Renal cortex interstitium (tissue), 11 donors: ENCODE results near the gene KLHL29. TPM values are rescaled to one million over a fixed set of nuclear protein-coding genes. Genes with fewer than 3 reads are reported as not detected.

Source experiments
- DNase-seq, 11 donors: peaks; one replicate each; pipeline ENCODE4 v3.0.0-alpha.2; 2013; ENCODE audit warnings: low read depth in 9 of 11, low spot score in 4 of 11; ENCODE audit errors: extremely low read depth in 1 of 11
- polyA plus RNA-seq, 3 donors: library from polyadenylated mRNA; unstranded; fragments of 120-200 nt; gene quantifications; one replicate each; pipeline ENCODE4 v1.2.1, GENCODE V29; 2013; ENCODE audit not compliant: insufficient read length in 3 of 3

Gene KLHL29
- polyA plus RNA-seq, 3 donors: 11.8 to 14.6 (median 12.2) TPM

DNA sequence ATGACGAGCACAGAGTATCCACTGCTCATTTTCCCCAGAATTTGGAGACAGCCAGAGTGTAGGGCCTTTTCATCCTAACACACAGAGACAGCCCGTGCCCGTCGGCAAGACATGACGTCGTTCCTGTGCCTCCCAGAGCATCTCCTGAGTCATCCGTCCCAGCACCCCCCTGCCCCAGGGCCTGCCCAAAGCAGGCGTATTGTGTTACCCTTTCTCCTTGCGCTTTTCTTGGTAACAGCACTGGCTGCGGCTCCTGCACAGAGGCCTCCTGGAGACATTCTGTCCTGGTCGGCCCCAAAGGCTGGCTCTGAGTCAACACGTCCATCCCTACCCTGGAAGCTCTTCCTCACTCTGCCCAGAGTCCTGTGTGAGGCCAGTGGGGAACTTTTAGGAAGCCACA, 217.1 kb downstream of the KLHL29 start:
- DNase-seq: no peak

DNA sequence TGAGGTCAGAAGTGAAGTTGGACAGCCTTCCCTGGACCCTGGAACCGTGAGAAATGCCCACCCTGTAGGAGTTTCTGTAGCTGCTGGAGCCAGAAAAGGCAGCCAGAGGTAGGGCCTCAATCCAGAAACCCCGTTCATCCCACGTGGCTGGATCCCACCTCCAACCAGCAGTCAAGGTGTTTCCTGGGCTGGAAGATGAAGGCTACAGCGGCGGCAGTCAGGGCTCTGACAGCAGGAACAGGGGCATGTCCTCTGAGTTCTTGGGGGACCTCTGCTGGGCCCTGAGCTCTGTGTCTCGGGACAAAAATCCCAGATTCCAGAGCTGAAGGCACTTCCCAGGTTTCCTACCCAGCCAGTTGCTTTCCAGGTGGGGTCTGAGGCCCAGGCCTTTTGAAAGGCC, 218.2 kb downstream of the KLHL29 start:
- DNase-seq: no peak

DNA sequence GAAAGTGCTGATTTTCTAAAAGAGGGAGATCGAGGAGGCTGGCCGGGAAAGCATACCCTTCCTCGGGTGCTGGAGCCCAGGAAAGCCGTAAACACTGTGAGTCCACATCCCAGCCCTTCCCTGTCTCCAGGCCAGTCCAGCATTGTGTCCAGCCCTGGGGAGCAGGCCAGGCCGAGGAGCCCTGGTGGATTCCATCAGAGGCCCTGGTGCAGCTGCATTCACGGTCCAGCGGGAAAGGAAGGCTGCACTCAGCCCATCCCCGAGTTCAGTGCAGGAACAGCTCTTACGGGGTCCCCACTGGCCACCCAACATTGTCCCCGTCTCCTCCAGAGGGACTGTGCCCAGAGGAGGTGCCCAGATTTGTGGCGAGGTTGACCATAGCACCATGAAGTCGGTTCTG, 218.6 kb downstream of the KLHL29 start:
- DNase-seq: no peak

DNA sequence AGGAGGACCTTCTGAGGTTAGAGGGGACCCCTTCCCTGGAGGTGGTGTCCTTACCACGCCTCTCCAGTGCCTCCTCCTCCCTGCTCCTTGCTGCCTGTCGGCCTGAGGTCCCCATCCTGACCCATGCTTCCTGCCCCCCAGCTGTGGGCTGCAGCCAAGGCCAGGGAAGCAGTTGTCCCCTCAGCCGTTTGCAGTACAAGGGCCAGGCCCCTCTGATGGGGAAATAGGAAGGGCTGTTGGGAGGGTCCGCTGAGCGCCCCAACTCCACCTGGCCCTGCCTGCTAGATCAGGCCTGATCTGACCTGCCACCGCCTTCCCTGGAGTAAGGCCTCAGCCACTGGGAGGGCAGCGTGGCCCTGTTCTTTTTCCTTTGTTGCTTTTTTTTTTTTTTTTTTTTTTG, 219.8 kb downstream of the KLHL29 start:
- DNase-seq: no peak

DNA sequence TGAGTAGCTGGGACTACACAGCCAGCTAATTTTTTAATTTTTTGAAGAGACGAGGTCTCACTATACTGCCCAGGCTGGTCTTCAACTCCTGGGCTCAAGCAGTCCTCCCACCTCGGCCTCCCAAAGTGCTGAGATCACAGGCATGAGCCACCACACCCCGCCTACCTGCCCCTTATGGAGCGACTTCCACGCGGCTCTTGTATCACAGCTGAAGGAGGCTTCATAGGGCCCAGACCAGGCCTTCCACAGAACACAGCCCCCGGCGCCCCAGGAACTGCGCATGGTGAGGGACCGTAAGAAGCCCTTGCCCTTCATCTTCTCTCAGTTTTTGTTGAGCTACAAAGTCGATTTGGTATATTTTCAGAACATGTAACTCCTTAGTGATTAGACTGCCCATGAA, 220.3 kb downstream of the KLHL29 start:
- no peak for DNase-seq

DNA sequence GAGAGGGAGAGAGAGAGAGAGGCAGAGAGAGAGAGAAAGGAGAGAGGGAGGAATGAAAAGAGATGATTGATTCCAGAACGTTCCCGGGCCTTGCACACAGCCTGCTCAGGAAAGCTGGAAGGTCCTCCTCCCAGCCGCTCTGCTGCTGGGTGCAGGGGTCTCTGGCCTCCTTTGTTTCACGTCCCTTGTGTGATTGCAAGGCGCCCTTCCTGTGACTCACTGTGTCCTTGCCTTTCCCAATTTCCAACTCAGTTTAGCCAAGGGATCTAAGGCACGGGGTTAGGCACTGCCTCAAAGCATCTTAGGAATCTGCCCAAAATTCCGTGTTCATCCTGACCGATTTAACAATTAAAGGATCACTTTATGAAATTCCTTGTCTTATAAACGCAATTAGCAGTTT, 221.2 kb downstream of the KLHL29 start:
- DNase-seq: no peak

DNA sequence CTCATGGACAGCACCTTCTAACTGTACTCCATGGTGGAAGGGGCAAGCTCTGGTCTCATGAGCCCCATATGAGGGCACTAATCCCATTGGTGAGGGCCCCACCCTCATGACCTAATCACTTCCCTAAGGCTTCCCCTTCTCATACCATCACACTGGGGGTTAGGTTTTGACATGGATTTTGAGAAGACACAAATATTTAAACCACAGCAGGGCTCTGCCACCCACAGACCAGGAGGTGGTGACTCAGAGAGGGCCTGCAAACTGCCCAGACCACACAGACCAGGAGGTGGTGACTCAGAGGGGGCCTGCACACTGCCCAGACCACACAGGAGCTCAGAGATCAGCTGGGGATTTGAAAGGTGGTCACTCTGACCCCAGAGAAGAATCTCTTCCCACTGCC, 222.0 kb downstream of the KLHL29 start:
- no peak for DNase-seq

DNA sequence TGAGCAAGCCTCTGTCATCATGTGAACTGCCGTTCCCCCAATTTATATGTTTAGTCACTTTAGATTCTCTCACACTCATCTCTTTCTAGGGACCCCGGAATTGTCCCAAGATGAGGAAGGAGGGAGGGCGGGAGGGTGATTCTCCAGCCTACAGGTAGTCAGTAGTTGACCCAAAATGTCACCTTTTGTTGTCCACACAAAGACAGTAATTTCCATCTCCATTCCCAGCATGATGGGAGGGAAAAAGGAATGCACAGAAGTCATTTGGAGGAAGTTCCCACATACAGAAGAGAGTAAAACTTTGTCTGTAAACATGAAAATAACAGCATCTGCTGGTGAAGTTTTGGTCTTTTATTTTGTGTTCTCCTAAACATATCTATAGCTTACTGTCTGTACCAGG, 222.9 kb downstream of the KLHL29 start:
- no peak for DNase-seq

DNA sequence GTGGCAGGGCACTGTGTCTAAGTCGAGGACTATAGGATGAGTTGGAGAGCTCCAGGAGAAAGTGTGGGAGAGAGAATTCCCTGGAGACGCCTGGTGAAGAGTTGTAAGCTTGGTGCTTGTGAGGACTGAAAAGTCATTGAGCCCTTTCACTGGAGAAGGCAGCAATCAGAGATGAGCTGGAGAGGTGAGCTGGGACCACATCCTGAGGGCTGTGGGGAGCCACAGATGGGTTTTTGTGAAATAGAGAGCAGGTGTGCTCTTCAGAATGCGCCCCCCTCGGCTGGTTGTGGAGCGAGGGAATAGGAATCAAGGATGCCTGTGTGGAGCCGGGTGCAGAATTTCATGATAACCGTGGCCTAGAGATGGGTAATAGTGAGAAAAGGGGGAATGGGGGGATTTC, 224.3 kb downstream of the KLHL29 start:
- DNase-seq: no peak

DNA sequence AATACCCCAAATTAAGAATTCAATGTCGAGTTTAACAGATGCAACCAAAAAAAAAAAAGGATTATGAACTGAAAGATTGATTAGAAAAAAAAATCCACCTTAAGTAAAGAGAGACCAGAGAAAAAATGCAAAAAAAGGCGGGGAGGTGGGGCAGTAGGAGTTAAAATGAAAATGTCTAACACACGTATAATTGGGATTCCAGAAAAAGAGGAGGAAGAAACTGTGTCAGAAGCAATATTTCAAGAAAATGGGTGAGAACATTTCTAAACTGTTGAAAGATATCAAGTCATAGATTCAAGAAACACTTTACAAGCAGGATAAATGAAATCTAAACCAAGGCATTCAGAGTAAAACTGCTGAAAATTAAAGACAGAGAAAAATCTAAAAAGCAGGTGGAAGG, 226.9 kb downstream of the KLHL29 start:
- no peak for DNase-seq

DNA sequence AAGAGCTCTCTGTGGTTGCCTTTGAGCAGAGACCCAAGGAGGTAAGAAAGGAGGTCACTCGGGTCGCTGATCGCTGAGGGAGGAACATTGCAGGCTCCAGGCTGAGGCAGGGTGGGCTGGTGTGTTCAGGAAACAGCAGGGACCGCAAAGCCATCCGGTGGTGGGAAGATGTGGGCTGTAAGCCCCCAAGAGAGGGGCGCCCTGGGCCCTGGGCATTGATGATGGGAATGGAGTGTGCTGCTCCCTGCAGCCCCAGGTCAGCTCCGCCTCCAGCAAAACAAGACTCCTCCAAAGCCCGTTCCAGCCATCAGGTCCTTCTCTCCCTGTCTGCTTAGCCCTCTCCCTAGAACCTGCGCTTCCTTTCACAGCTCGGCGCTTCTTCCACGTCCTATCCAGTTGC, 229.7 kb downstream of the KLHL29 start:
- DNase-seq: no peak

DNA sequence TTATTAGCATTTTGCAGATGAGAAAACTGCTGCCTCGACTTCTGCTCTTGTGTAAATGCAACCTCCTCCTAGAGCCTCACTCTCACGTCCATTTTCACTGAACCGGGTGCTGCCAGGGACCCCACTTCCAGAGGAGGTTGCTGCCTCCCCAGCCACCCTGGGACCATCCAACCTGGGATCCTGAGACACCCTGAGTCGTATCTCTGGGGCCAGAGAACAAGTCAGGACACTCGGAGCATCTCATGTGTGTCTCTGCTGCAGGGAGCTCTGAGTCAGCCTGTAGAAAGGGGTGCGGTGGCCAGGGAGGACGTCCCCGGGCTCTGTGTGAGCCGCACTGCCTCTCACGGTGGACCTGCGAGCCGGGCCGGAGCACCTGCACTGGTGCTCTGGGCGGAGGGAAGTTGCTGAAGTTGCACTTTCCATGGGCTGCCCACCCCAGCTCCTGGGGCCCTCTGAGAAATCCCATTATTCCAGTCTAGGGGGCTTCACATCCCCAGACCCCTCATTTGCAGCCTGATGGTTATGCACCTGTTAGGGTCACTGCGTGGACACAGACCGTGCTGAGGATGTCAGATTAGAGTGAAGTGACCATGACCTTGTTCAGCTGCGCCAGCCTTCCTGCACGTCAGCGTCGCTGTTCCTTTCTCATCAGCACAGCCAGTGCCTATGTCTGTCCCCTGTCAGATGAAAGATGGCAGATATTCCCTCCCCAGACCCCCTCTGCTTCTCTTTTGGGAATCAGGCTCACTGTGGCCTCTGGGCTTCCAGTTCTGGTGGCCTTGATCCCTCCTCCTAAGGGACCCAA, 230.4 kb downstream of the KLHL29 start:
- DNase-seq: no peak

DNA sequence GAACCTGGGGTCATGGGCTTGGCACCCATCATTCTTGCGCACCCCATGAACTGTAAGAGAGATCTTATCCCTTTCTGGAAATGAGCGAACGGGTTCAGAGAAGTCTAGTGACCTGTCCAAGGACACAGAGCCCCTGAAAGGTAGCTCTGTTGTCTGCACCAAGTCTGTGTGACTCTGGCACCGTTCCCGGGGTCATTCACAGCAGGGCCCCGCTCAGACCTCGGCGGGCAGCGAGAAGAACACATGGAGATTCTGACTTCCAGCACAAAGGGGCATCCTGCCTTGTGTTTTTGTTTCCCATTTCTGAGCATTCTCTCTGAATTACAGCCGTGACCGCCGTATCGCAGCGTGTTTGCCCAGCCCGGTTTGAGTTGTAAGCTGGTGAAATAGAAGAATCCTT, 231.7 kb downstream of the KLHL29 start:
- DNase-seq: no peak

DNA sequence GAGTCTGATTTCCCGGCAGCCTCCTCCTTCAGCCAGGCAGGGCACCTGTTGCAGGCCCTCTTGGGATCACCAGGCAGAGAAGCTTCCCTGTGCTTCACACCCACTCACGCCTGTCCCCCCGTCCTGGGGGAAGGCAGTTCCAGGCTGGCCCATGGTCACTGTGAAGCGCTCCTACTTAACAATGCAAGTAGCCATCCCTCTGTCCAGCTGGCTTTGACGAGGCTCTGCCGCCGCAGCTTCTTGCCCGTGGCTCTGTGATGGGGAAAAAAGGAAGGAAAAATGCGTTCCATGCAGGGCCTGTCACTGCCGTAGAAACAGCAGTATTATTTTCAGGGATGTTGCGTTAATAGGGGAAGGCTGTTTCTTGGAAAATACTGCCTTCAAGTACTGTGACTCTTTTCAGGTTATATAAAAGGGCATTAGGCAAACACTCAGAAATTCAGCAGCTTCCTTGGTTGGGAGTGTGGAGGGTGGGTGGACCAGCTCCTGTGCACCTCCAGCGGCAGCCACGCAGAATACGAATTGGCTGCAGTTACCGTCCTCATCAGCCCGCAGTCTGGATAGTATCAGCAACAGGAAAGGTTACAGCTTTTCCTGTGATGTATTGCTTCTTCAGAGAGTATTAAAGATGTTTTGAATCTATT, 232.3 kb downstream of the KLHL29 start:
- DNase-seq: peak in 3 of 11 donors; percentile 43 to 60 (median 46)

DNA sequence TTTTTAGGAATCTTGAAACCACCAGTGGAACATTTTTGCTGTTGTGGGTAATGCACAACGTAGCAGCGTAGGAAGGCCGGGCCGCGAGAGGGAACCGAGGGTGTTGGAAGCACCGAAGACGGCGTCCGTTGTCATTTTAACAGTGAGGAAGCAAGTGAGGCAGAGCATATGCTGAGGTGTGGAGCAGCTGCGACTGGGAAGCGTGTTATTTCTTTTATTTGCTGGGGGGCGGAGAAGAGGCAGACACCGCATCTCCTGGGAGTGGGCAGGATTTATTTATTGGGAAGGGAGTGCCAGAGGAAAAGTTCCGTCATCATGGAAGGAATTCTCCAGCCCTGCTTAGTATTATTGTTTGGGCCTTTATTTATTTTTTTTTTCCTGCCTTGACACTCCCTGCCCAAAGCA, 232.8 kb downstream of the KLHL29 start:
- no peak for DNase-seq

DNA sequence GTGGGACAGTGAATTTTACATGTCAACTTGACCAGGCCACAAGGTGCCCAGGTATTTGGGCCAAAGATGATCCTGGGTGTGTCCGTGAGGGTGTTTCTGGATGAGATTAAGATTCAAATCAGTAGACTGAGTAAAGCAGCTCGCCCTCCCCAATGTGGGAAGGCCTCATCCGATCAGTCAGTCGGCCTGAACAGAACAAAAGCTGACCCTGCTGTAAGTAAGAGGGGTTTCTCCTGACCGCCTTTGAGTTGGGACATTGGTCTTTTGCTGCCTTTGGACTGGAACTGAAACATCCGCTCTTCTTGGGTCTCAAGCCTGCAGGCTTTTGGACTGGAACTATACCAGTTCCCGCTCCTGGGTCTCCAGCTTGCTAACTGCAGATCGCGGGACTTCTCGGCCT, 233.3 kb downstream of the KLHL29 start:
- no peak for DNase-seq

DNA sequence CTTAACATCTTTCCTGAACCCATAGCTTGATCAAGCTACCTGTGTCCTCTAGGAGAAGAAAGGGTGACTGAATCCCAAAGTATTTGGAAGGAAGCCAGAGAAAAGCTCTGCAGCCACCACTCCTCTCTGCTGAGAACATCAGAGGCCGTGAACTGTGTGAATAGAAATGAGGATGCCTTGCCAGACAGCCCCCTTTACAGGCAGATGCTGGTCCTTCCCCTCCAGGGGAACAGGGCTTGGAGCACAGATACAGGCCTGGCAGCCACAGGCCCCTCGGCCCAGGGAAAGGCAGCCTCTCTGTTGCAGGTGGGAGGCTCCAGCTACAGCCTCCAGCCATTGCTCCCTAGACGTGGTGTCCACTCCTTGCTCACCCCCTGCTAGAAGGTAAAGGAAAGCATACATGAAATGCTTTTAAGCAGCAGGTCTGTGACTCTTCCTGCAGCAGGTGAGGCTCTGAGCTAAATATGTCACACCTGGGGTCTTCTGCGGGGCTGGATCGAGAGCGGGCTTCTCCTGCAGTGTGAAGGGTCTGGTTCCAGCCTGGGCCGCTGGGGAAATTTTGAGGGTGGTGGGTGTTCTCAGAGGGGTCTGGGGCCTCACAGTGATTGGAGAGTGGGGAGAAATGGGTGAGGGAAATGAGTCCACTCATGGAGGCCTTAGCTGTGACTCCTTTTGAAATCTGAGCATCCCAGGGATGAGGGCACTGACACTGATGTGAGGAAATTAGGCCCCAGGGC, 234.0 kb downstream of the KLHL29 start:
- DNase-seq: no peak

DNA sequence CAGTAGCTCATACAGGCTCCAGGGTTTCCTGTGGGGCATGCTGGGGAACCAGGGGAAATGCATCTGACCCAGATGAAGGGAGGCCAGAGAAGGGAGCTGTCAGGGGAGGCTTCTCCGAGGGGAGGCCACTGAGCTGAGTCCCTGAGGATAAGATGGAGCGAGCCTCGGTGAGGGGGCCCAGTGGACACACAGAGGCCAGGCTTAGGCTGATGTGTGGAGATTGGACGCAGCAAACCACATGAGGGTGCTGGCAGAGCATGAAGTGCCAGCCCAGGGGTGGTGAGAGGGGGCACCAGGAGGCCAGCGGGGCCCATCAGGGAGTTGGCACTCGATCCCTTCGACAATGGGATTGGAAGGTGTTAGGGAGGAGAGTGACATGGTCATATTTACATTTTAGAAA, 235.0 kb downstream of the KLHL29 start:
- no peak for DNase-seq

DNA sequence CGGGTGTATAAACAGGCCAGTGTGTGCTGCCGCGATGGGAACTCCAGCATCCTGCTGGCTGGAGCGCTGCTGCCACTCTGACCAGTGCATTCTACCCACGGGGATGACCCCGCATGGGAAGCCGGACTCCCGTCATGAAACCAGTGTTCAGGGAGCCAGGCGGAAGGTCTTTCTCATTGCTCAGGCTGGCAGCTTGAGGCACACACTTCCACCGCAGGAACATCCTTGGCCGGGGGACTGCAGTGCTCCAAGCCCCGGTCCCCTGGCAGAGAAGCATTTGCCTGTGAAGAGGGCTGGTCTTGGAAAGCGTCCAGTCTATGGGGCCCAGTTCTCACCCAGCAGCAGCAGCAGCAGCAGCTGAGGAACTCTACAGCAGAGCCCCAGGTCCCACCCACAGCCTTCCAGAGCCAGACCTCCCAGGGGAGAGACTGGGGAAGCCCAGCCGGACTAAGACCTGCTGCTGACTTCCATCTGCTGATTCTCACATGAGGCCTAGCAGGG, 235.9 kb downstream of the KLHL29 start:
- DNase-seq: no peak

DNA sequence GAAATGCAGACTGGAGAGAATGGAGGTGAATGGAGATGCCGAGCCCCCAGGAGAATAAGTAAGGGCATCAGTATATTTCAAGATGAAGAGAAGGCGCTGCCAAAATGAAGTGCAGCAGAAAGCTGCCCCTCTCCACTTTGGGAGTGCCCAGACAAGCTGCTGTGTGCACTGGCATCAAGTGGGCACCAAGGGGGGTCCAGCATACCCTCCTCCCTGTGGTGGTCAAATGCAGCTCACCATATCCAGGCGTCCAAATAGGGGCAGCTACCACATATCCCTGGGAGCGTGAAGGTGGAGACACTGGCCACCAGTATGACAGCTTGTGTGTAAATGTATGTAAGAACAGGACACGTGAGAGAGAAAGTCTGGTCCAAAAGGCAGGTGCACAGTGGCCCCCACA, 236.6 kb downstream of the KLHL29 start:
- no peak for DNase-seq
